Fibroblast of lung (primary cell): ENCODE results near the gene SPRING1.

Source experiments
- CTCF ChIP-seq, 2 donors: IDR thresholded peaks in 1 of 2; conservative IDR thresholded peaks in 1 of 2; 1 replicate in 1 of 2; 2 replicates in 1 of 2; pipeline ENCODE4 v1.5.1; 2011 to 2012; ENCODE audit warnings: low read length in 2 of 2, control low read depth in 1 of 2, inconsistent platforms in 1 of 2, low read depth in 1 of 2, mild to moderate bottlenecking in 1 of 2
- EZH2 ChIP-seq: IDR thresholded peaks from 2 replicates; pipeline ENCODE4 v1.5.1; 2012; ENCODE audit warnings: low read length, control low read depth, mild to moderate bottlenecking; ENCODE audit errors: missing control alignments

DNA sequence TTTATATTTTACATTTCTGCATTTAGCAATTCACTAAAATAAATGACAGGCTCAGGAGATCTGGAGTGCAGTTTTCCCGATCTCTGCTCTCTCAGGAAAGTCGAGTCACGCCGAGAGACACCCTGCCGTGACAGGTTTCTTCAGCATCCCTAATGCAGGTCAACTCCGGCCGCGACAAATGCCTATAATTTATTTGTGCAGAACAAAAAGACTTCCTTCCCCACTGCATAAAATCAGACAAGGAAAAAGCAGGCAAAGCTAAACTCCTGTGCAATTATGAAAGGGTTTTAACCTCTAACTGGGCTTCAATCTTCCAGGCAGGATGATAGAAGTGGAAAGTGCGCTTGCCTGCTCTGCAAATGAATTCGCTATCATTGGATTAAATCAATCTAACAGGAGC is 28.1 kb downstream of the SPRING1 start:
- TF ChIP-seq EZH2 (no peak), CTCF (conservative IDR thresholded peaks at IDR 0.05 in 1 of 2, IDR thresholded peaks at IDR 0.05 in 1 of 2; ENCODE audit: low read depth in 1 of 2, low read length in 2 of 2) (no peak)
